ENCODE results near the gene ATG2A. TPM values are rescaled to one million over a fixed set of nuclear protein-coding genes. Genes with fewer than 3 reads are reported as not detected.
A peak's percentile ranks its signal among the peaks of the same experiment; 100 is the strongest.

Gene ATG2A
- total RNA-seq, 1 donor from 2014 or later: 35.0 TPM

GRCh38 chr11:64875369-64876228, 41.4 kb downstream of the ATG2A start:
- H3K36me3 Mint-ChIP-seq (ENCODE audit: insufficient read depth): peaks cover 8% of the 10 kb centered on the region
- DNase-seq (ENCODE audit: low spot score, unreplicated experiment): no peak
- H3K27me3 Mint-ChIP-seq: no peaks in the 10 kb centered on the region
- no peaks in the 10 kb centered on the region for H3K9me3 Mint-ChIP-seq (ENCODE audit: low read depth)
- peak overlapping the region; percentile 95 for H3K4me3 Mint-ChIP-seq (ENCODE audit: low read depth)
- TF ChIP-seq CTCF (IDR thresholded peaks at IDR 0.05; ENCODE audit: unreplicated experiment): no peak
- H3K4me1 Mint-ChIP-seq (ENCODE audit: low read depth): peaks cover 51% of the 10 kb centered on the region
- no peak overlapping the region for H3K27ac Mint-ChIP-seq

- peaks cover 56% of the 10 kb centered on the region for H3K4me1 Mint-ChIP-seq (ENCODE audit: low read depth)
- no peak overlapping the region for H3K4me3 Mint-ChIP-seq (ENCODE audit: low read depth)
- H3K9me3 Mint-ChIP-seq (ENCODE audit: low read depth): no peaks in the 10 kb centered on the region
- TF ChIP-seq CTCF (IDR thresholded peaks at IDR 0.05; ENCODE audit: unreplicated experiment): no peak
- H3K27ac Mint-ChIP-seq: no peak overlapping the region
- no peaks in the 10 kb centered on the region for H3K27me3 Mint-ChIP-seq
- DNase-seq (ENCODE audit: low spot score, unreplicated experiment): no peak
- peaks cover 8% of the 10 kb centered on the region for H3K36me3 Mint-ChIP-seq (ENCODE audit: insufficient read depth)
Observed at GRCh38 chr11:64874308-64875240, 42.4 kb downstream of the ATG2A start.

GRCh38 chr11:64872790-64873488, 44.1 kb downstream of the ATG2A start:
- Mint-ChIP-seq H3K36me3 (ENCODE audit: insufficient read depth) (peaks cover 11% of the 10 kb centered on the region), H3K4me3 (ENCODE audit: low read depth) (no peak overlapping the region), H3K27ac (no peak overlapping the region), H3K4me1 (ENCODE audit: low read depth) (peaks cover 50% of the 10 kb centered on the region), H3K9me3 (ENCODE audit: low read depth) (no peaks in the 10 kb centered on the region), H3K27me3 (no peaks in the 10 kb centered on the region)
- no peak for TF ChIP-seq CTCF (IDR thresholded peaks at IDR 0.05; ENCODE audit: unreplicated experiment)
- DNase-seq (ENCODE audit: low spot score, unreplicated experiment): no peak

GRCh38 chr11:64871492-64871891, 45.5 kb downstream of the ATG2A start:
- H3K9me3 Mint-ChIP-seq (ENCODE audit: low read depth): no peaks in the 10 kb centered on the region
- H3K27ac Mint-ChIP-seq: peak overlapping the region; percentile 93
- H3K4me3 Mint-ChIP-seq (ENCODE audit: low read depth): peak overlapping the region; percentile 59
- peaks cover 11% of the 10 kb centered on the region for H3K36me3 Mint-ChIP-seq (ENCODE audit: insufficient read depth)
- DNase-seq (ENCODE audit: low spot score, unreplicated experiment): no peak
- peaks cover 40% of the 10 kb centered on the region for H3K4me1 Mint-ChIP-seq (ENCODE audit: low read depth)
- no peaks in the 10 kb centered on the region for H3K27me3 Mint-ChIP-seq
- no peak for TF ChIP-seq CTCF (IDR thresholded peaks at IDR 0.05; ENCODE audit: unreplicated experiment)

Data from progenitor cell of endocrine pancreas (in vitro differentiated cells).